ENCODE data around the gene HDGFL2.

- TF ChIP-seq CTCF (conservative IDR thresholded peaks at IDR 0.05 in 1 of 2, IDR thresholded peaks at IDR 0.05 in 1 of 2; ENCODE audit: low read depth in 1 of 2, low read length in 2 of 2), result no peak
- TF ChIP-seq EZH2 (IDR thresholded peaks at IDR 0.05; ENCODE audit: low read length, missing control alignments), result no peak
Observed at GRCh38 chr19:4505570-4506448, 33.7 kb downstream of the HDGFL2 start.
